ENCODE measurements around the gene RASAL2.

Gene RASAL2

GRCh38 chr1:178470411-178470960 is 376.6 kb downstream of the RASAL2 start:
- DNase-seq, result no peak

GRCh38 chr1:178472531-178472930 is 378.6 kb downstream of the RASAL2 start:
- DNase-seq, result no peak

- no peak for DNase-seq
Measured at GRCh38 chr1:178477373-178477772, 383.5 kb downstream of the RASAL2 start.

DNA sequence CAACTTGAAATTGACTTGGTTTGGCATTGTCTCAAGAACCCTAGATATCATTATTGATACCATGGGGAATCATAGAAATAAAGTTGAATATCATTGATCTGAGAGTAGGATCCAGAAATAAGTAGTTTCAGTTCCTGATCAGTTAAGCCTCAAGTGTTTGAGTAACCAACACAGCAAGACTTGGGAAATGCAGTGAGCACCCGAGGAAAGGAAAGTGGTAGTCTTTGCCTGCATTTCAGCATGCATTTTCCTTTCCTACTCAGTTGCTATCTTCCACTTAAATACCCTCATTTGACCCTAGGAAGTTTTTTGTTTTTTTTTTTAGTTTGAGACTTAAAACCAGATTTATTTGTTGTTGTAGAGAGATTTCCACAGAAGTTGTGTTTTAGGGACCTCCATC is 383.9 kb downstream of the RASAL2 start:
- no peak for DNase-seq

- no peak for DNase-seq
Measured at GRCh38 chr1:178483251-178483957, 389.5 kb downstream of the RASAL2 start.

- no peak for DNase-seq
Measured at GRCh38 chr1:178484698-178485225, 390.9 kb downstream of the RASAL2 start.

DNA sequence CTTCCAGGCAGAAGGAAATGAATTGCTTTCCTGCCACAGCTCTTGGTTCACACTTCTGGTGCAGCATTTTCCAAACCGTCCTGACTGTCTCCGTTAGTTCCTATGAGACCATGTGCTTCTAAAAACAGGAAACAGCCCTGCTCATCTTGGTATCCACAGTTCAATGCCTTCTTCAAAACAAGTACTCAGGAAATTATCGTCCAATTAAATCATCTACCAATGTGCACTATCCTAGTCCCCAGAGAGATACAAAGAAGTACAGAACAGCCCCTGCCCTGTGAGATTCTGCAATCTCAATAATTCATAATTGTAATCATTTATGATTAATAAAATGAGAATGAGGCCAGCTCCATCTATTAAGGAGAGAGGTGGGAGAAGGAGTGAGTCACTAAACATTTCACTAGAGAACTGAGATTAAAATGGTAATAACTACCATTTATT is 391.7 kb downstream of the RASAL2 start:
- no peak for DNase-seq

- no peak for DNase-seq
Measured at GRCh38 chr1:178486100-178487069, 392.5 kb downstream of the RASAL2 start.

- no peak for DNase-seq
Measured at GRCh38 chr1:178487070-178487615, 393.2 kb downstream of the RASAL2 start.

DNA sequence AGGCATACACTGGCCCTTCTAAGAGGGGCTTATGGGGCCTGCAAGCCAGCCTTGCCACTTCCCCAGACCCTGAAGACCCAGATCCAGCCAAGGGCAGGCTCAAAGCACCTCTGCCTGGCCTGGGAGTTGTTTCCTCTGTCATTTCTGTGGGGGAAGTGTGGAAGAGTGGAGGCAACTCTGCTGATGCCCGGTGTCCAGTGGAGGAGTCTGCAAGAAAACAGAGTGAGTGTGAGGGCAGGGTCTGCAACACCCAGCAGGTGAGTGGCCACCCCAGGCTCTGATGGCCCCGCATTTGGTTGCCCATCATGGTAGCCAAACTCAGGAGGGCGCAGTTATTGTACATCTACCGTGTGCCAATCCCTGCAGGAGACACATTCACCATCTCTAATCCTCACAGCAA is 394.5 kb downstream of the RASAL2 start:
- no peak for DNase-seq

DNA sequence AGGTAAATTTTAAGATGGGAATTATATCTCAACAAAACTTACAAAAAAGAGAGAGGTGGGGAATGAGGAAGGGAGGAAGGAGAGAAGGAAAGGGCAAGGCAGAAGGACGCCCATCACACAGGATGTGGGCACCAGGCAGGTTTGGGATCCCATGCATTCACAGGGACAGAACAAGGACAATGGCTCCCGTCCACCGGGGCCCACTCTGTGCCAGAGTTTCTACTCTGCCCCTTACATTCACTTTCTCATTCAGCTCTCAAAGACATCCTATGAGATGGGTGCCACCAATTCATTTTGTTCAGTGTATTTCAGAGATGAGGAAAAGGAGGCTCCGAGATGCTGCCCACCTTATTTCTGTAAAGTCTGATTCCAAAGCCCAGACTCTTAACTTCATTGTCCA is 395.5 kb downstream of the RASAL2 start:
- no peak for DNase-seq

GRCh38 chr1:178490136-178490535 is 396.2 kb downstream of the RASAL2 start:
- DNase-seq, result no peak

GRCh38 chr1:178490967-178491366 is 397.1 kb downstream of the RASAL2 start:
- no peak for DNase-seq

GRCh38 chr1:178491721-178492120 is 397.8 kb downstream of the RASAL2 start:
- DNase-seq, result no peak

DNA sequence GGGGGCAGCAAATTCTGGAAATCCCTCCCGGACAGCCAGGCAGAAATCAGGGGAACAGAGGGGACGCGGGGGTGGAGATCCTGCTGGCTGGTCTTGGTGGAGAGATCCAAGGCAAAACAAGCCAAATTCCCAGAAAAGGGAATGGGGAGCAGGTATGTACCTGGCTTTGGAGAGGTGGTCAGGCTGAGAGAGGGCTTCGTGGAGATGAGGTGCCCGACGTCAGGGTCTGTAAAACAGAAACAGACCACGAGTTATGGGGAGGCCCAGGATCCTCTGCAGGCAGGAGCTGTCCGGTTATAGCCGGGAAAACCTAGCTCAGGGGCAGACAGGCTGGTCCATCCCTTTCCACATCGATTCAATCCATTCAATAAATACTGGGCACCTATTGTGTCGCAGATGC is 398.4 kb downstream of the RASAL2 start:
- DNase-seq, result no peak

GRCh38 chr1:178493301-178493741 is 399.4 kb downstream of the RASAL2 start:
- no peak for DNase-seq

DNA sequence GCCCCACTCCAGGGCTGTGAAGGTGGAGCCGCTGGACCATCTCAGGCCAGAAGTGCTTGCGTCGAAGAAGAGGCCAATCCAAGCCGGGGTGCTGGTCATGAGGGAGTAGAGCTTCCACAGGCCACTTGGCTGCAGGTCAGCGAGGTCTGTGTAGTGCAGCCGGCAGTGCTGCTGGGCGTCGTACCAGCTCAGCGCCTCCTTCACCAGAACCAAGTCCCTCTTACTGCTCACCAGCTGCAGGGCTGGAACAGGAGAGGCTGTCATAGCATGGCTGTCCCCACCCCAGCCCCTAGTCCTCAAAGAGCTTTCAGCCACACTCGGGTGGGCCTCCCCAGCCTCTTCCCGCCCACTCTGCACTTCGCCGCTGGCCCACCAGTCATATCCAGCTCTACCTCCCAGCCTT is 400.7 kb downstream of the RASAL2 start:
- no peak for DNase-seq

DNA sequence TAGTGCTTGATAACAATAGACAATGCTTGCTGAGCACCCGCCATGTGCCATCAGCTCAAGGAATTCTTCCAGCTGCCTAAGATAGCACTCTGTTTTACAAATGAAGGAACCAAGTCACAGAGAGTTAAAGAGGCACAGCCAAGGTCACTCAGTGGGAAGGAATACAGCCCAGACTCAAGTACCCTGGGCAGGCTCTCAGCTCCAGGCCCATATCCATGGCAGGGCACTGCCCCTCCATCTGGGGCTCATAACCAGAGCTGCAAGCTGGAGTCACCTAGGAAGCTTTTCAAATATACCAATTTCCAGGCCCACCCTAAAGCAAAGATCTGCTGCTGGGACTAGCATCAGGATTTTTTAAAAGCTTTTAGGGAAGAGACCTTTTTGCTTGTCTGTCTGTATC is 401.3 kb downstream of the RASAL2 start:
- no peak for DNase-seq

DNA sequence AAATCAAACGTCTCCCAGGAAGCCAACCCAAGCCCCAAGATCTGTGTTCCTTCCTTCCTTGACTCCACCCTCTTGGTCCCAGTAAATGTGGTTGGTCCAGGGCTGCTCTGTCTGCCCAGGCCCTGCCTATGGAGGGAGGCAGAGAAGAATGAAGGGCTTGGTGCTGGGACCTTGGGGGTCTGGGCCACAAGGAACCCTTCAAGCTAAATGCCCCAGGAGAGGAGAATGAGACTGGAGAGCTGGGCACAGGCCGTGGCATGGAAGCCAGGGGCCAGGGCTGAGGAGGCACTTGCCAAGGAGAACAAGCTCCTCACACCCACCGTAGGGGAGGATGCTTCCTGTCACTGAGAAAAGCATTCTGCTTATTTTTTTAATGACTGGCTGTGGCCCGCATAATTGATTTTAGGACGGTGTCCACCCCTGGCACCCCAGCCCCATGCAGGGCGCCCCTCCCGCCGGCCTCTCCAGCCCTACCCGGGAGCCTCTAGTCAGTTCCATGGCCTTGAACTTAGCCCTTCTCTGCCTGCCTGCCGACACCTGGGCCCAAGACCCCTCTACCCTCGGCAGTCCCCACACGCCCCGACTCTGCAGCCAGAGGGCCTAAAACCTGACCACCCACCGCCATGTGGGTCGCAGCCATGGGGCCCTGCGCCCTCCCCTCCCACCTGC is 402.0 kb downstream of the RASAL2 start:
- DNase-seq, result no peak

DNA sequence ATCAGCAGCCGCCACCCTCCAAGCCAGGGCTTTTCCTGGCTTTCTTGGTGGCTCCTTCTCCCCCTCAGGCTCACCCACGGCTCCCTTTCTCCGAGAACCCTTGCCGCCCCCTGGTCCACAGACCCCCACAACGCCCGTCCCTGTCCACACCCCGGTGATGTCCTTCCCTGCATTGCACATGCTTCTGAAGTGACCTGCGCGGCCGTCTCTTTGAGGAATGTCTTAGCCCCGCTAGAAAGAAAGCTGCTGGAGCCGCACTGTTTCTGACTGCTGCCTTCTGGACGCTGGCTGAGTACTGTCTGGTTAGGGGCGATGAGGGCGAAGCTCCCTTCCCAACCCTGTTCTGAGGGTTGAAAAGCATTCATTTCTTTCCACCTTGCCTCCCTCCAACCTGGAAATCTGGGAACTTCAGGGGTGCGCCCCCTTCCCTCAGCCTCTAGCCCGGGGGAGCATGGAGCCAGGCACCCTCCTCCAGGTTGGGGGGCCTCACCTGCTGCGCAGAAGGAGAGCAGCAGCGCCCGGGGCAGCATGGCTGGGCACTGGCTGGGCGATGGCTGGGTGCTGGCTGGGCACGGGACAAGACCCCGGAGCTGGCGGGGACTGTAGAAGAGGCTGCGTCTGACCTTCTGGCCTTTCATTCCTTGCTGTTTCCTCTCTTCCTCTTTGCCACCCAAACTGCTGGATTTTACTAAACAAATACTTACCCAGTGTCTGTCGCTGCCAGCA is 402.7 kb downstream of the RASAL2 start, which contains the start of gene CLEC20A:
Gene CLEC20A (minus strand): TSS at position 555 of the 726 bp plus-strand sequence. CDS start 25 bp downstream, at position 530.
- DNase-seq, result no peak

GRCh38 chr1:178497903-178498478 is 404.1 kb downstream of the RASAL2 start:
- no peak for DNase-seq

All from activated CD4-positive, alpha-beta T cell treated with anti-CD3 and anti-CD28 coated beads for 4 hours (primary cell).